HG03354 (cell line): ENCODE results near the gene ZNF217.
A peak's percentile ranks its signal among the peaks of the same experiment; 100 is the strongest.
"Not testable (repeated sequence)": the region's sequence is repeated elsewhere in the genome, so short reads cannot be mapped to it uniquely, and the experiment has no call there.

ENCODE experiments used
- ATAC-seq: cut with Tn5 transposase; IDR thresholded peaks from one replicate; pipeline ENCODE4 v1.9.1; 2021; ENCODE audit warnings: mild to moderate bottlenecking; ENCODE audit not compliant: unreplicated experiment, poor library complexity, severe bottlenecking

Gene ZNF217

GRCh38 chr20:53585004-53585569, 8.6 kb downstream of the ZNF217 start:
- ATAC-seq: not testable (repeated sequence)

GRCh38 chr20:53584550-53584913, 9.1 kb downstream of the ZNF217 start:
- ATAC-seq: not testable (repeated sequence)

GRCh38 chr20:53583660-53584549, 9.7 kb downstream of the ZNF217 start:
- ATAC-seq: not testable (repeated sequence)

GRCh38 chr20:53582574-53583351, 10.9 kb downstream of the ZNF217 start:
- ATAC-seq: peak; percentile 35

- no peak for ATAC-seq
Measured at GRCh38 chr20:53582251-53582570, 11.4 kb downstream of the ZNF217 start.

- ATAC-seq: no peak
Measured at GRCh38 chr20:53581444-53582250, 12.0 kb downstream of the ZNF217 start.

- ATAC-seq: no peak
Measured at GRCh38 chr20:53580376-53581111, 13.1 kb downstream of the ZNF217 start.

- no peak for ATAC-seq
Measured at GRCh38 chr20:53579581-53580375, 13.9 kb downstream of the ZNF217 start.

GRCh38 chr20:53579266-53579580, 14.4 kb downstream of the ZNF217 start:
- no peak for ATAC-seq

- ATAC-seq: peak; percentile 60
Measured at GRCh38 chr20:53578492-53579222, 15.0 kb downstream of the ZNF217 start.

- no peak for ATAC-seq
Measured at GRCh38 chr20:53576586-53577318, 16.9 kb downstream of the ZNF217 start.

- no peak for ATAC-seq
Measured at GRCh38 chr20:53576195-53576580, 17.5 kb downstream of the ZNF217 start.

- ATAC-seq: no peak
Measured at GRCh38 chr20:53575481-53576194, 18.0 kb downstream of the ZNF217 start.

GRCh38 chr20:53574819-53575218, 18.8 kb downstream of the ZNF217 start:
- no peak for ATAC-seq

GRCh38 chr20:53574259-53574789, 19.3 kb downstream of the ZNF217 start:
- no peak for ATAC-seq

GRCh38 chr20:53571555-53572286, 21.9 kb downstream of the ZNF217 start:
- ATAC-seq: no peak
